ENCODE results near the gene C22orf15.

DNA sequence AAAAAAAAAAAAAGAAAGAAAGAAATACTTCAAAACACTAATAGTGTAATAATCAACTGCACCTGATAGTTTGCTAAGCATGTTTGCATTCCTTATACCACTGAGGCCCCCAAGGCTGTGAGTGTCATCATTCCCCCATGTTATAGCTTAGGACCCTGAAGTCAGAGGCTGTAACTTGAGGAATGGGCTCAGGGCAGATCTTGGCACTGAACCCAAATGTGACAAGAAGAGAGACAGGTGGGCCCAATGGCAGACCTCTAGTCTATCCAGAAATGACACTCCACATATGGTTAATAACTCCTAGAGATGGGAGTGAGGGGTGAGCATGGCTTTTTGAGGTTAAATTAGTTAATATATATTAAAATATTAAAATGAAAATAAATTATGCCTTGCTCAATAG lies 25.1 kb upstream of the C22orf15 start:
- TF ChIP-seq, protein P1, sequence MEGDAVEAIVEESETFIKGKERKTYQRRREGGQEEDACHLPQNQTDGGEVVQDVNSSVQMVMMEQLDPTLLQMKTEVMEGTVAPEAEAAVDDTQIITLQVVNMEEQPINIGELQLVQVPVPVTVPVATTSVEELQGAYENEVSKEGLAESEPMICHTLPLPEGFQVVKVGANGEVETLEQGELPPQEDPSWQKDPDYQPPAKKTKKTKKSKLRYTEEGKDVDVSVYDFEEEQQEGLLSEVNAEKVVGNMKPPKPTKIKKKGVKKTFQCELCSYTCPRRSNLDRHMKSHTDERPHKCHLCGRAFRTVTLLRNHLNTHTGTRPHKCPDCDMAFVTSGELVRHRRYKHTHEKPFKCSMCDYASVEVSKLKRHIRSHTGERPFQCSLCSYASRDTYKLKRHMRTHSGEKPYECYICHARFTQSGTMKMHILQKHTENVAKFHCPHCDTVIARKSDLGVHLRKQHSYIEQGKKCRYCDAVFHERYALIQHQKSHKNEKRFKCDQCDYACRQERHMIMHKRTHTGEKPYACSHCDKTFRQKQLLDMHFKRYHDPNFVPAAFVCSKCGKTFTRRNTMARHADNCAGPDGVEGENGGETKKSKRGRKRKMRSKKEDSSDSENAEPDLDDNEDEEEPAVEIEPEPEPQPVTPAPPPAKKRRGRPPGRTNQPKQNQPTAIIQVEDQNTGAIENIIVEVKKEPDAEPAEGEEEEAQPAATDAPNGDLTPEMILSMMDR (IDR thresholded peaks at IDR 0.05) = no peak
- TF ChIP-seq, protein P2, sequence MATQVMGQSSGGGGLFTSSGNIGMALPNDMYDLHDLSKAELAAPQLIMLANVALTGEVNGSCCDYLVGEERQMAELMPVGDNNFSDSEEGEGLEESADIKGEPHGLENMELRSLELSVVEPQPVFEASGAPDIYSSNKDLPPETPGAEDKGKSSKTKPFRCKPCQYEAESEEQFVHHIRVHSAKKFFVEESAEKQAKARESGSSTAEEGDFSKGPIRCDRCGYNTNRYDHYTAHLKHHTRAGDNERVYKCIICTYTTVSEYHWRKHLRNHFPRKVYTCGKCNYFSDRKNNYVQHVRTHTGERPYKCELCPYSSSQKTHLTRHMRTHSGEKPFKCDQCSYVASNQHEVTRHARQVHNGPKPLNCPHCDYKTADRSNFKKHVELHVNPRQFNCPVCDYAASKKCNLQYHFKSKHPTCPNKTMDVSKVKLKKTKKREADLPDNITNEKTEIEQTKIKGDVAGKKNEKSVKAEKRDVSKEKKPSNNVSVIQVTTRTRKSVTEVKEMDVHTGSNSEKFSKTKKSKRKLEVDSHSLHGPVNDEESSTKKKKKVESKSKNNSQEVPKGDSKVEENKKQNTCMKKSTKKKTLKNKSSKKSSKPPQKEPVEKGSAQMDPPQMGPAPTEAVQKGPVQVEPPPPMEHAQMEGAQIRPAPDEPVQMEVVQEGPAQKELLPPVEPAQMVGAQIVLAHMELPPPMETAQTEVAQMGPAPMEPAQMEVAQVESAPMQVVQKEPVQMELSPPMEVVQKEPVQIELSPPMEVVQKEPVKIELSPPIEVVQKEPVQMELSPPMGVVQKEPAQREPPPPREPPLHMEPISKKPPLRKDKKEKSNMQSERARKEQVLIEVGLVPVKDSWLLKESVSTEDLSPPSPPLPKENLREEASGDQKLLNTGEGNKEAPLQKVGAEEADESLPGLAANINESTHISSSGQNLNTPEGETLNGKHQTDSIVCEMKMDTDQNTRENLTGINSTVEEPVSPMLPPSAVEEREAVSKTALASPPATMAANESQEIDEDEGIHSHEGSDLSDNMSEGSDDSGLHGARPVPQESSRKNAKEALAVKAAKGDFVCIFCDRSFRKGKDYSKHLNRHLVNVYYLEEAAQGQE (IDR thresholded peaks at IDR 0.05) = no peak
- TF ChIP-seq CBX8 (IDR thresholded peaks at IDR 0.05) (no peak), POLR2A (IDR thresholded peaks at IDR 0.05; ENCODE audit: low read length) (no peak), KDM5A (IDR thresholded peaks at IDR 0.05) (no peak), SREBF2 (IDR thresholded peaks at IDR 0.05) (no peak), RAD21 (conservative IDR thresholded peaks at IDR 0.05 in 1 of 2, IDR thresholded peaks at IDR 0.05 in 1 of 2) (no peak), PHF8 (IDR thresholded peaks at IDR 0.05; ENCODE audit: borderline replicate concordance, low read depth) (no peak), RNF2 (IDR thresholded peaks at IDR 0.05; ENCODE audit: borderline replicate concordance, low read depth) (no peak)
- TF ChIP-seq, protein P3, sequence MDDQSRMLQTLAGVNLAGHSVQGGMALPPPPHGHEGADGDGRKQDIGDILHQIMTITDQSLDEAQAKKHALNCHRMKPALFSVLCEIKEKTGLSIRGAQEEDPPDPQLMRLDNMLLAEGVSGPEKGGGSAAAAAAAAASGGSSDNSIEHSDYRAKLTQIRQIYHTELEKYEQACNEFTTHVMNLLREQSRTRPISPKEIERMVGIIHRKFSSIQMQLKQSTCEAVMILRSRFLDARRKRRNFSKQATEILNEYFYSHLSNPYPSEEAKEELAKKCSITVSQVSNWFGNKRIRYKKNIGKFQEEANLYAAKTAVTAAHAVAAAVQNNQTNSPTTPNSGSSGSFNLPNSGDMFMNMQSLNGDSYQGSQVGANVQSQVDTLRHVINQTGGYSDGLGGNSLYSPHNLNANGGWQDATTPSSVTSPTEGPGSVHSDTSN (IDR thresholded peaks at IDR 0.05) = no peak
- TF ChIP-seq, protein P4, sequence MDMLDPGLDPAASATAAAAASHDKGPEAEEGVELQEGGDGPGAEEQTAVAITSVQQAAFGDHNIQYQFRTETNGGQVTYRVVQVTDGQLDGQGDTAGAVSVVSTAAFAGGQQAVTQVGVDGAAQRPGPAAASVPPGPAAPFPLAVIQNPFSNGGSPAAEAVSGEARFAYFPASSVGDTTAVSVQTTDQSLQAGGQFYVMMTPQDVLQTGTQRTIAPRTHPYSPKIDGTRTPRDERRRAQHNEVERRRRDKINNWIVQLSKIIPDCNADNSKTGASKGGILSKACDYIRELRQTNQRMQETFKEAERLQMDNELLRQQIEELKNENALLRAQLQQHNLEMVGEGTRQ (IDR thresholded peaks at IDR 0.05) = no peak

Measured in A549 (cell line).